G401.6 (cell line): Measurements from ENCODE around the gene SLCO4A1.
"Not testable (repeated sequence)": the region's sequence is repeated elsewhere in the genome, so short reads cannot be mapped to it uniquely, and the experiment has no call there.

ENCODE experiments used
- FAIRE-seq: peaks from 2 replicates; lab custom pipeline; 2012; peaks lifted over from hg19 to GRCh38; lab: Jason Lieb, UNC

The SLCO4A1 gene

DNA sequence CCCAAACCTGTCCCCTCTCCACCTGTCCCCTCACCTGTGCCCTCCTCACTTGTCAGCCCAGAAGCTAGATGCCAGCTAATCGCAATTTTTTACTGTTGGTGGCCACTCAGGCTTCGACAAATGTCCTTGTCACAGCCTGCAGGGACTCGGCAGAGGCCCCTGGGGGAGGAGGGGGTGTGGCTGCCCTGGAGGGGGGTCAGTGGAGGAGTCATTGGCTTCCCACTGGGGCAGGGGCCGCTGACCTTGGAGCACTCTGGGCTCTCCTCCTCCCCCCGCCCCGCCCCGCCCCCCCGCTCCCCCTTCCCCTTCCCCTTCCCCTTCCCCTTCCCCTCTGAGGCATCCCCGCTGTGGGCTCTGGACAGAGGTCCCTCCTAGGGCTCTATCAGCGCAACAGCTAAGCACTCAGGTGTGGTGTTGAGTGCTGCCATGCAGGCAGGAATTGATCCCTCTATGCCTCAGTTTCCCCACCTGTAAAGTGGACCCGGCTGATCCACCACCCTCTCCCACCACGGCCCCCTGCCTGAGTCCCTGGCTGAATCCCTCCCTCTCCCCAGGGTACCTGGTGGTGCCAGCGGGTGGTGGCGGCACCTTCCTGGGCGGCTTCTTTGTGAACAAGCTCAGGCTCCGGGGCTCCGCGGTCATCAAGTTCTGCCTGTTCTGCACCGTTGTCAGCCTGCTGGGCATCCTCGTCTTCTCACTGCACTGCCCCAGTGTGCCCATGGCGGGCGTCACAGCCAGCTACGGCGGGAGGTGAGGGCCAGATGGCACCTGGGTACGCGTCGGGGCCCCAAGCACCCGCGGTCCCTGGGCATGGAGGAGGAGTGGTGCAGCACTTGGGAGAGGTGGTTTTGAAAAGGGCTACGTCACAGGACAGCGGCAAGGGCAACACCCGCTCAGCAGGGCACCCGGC, 23.8 kb downstream of the SLCO4A1 start:
- FAIRE-seq, result no peak

GRCh38 chr20:62666736-62667529, 24.6 kb downstream of the SLCO4A1 start:
- no peak for FAIRE-seq

DNA sequence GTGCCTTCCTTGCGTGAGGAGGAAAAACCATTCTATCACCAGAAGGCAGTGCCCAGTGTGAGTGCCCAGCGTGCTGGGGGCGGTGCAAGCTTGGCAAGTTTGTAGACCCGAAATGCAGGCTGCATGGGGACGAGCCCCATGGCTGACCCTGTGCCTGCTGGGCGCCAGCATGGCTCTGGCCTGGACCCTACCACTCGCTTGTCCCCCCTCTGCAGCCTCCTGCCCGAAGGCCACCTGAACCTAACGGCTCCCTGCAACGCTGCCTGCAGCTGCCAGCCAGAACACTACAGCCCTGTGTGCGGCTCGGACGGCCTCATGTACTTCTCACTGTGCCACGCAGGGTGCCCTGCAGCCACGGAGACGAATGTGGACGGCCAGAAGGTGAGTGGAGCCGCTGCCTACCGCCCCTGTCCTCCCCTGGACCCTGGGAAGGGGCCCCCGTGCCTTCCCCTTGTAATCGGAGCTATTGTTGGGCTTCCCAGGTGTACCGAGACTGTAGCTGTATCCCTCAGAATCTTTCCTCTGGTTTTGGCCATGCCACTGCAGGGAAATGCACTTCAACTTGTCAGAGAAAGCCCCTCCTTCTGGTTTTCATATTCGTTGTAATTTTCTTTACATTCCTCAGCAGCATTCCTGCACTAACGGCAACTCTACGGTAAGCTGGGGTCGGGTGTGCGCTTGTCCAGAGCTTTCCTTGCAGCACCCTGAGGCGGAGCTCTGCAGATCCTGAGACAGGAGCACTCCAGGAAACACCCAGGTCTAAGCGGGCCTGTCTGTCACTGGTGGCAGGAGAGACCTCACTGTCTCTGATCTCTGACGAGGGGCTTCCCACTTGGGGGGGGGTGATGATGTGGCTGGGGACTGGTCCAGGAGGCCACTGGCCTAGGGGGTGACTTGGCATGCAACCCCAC, 25.5 kb downstream of the SLCO4A1 start:
- FAIRE-seq, result no peak

- FAIRE-seq, result no peak
Observed at GRCh38 chr20:62668441-62669027, 26.2 kb downstream of the SLCO4A1 start.

GRCh38 chr20:62669249-62669648, 26.9 kb downstream of the SLCO4A1 start:
- FAIRE-seq, result no peak

DNA sequence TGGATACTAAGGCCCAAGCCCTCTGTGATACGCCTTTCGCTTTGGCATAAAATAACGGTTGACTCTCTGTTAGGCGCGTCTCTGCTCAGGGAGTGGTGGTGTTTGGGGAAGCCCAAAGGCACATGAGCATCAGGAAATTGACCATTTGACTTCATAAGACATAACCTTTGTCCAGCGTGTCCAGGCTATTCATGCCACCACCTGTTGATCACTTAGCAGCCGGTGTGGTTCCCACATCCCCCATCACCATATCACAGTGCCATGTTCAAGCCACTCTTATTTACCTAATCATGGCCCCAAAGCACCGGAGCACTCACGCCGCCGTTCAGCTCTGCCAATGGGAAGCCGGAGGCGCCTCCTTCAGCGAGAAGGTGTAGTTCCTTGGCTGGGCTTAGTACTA, 27.9 kb downstream of the SLCO4A1 start:
- no peak for FAIRE-seq

- no peak for FAIRE-seq
Observed at GRCh38 chr20:62670998-62671397, 28.7 kb downstream of the SLCO4A1 start.

DNA sequence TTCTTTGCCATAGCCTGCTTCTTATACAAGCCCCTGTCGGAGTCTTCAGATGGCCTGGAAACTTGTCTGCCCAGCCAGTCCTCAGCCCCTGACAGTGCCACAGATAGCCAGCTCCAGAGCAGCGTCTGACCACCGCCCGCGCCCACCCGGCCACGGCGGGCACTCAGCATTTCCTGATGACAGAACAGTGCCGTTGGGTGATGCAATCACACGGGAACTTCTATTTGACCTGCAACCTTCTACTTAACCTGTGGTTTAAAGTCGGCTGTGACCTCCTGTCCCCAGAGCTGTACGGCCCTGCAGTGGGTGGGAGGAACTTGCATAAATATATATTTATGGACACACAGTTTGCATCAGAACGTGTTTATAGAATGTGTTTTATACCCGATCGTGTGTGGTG, 29.5 kb downstream of the SLCO4A1 start:
- no peak for FAIRE-seq

DNA sequence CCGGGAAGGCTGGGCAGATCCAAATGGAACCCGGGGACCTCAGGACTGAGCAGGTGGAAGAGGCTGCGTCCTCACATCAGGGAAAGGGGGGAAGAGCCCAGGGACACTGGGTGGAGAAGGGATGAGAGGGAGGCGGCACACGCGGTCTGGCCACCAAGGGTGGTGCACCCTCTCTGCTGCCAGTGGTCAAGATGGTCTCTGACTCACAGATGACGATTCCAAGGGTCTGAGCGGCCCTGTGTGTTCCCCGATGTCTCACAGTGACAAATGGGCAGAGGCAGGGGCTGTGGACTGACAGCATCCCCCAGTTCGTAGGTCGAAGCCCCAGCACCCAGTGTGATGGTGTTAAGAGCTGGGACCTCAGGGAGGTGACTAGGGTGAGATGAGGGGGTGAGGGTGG, 32.1 kb downstream of the SLCO4A1 start:
- FAIRE-seq, result no peak

DNA sequence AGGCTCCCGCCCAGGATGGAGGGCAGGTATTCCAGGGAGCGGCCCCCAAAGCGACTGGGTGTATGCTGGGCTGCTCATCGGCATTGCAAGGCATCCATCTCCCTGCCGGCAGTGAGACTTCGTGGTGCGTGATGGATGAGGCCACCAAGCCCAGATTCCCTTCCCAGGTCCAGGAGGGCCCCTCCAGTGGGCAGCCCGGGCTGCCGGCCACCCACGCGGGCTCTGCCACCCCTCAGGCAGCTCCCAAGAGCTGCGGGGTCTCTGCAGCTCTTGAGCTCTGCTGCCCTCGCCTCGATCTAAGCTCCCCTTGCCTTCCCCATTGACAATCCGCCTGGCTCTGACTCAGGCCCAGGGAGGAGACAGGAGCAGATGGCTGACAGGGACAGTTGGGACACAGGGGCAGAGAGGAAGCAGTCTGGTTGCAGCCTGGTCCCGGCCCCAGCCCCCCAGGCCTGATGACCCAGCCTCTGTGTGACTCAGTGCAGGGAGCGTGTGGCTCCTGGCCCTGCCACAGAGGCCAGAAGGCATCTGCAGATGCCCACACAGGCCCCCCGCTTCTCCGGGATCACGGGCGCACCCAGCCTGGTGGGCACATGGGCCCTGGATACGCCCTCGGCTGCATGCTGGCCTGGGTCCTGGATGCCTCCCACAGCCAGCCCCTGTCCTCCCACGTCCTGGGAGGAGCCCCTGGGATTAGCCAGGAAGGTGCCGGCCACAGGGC, 33.0 kb downstream of the SLCO4A1 start:
- FAIRE-seq, result no peak

GRCh38 chr20:62675877-62676260, 33.6 kb downstream of the SLCO4A1 start:
- no peak for FAIRE-seq

GRCh38 chr20:62676976-62677375, 34.7 kb downstream of the SLCO4A1 start:
- no peak for FAIRE-seq

- FAIRE-seq, result no peak
Observed at GRCh38 chr20:62677678-62678077, 35.4 kb downstream of the SLCO4A1 start.

DNA sequence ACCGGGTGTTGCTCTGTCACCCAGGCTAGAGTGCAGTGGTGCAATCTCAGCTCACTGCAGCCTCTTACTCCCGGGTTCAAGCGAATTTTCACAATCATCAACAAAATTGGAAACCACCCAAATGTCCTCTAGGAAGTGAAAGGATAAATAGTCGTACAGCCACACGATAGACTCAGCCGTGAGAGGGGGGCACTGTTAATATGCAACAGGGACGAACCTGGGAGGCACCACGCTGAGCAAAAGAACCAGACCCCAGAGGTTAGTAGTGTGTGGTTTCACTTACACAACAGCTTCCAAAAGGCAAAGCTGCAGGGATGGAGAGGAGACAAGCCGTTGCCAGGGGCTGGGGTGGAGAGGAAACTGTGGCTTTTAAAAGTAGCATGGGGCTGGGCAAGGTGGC, 36.2 kb downstream of the SLCO4A1 start:
- no peak for FAIRE-seq

DNA sequence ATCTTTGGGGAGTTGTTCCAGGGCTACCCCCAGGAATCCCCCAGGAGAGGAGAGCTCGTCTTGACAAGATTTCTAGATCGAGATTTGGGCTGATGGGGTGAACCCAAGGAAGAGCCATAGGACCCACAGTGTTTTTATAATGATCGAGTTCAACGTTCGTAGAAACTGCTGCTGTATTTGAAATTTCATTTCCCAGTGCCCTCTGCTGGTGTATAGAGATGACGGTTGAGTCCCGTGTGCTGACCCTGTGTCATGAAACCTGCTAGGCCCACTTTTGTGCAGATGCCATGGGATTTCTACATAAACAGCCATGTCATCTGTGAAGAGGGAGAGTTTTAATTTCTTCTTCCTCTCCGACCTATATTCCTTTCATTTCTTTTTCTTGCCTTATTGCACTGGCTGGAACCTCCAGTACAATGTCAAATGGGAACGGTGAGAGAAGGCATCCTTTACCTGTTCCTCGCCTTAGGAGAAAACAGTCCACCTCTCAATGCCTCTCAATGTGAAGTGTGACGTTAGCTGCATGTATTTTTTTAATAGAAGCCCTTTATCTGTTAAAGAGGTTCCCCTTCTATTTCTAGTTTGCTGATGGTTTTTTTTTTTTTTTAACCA, 37.8 kb downstream of the SLCO4A1 start:
- FAIRE-seq, result no peak

DNA sequence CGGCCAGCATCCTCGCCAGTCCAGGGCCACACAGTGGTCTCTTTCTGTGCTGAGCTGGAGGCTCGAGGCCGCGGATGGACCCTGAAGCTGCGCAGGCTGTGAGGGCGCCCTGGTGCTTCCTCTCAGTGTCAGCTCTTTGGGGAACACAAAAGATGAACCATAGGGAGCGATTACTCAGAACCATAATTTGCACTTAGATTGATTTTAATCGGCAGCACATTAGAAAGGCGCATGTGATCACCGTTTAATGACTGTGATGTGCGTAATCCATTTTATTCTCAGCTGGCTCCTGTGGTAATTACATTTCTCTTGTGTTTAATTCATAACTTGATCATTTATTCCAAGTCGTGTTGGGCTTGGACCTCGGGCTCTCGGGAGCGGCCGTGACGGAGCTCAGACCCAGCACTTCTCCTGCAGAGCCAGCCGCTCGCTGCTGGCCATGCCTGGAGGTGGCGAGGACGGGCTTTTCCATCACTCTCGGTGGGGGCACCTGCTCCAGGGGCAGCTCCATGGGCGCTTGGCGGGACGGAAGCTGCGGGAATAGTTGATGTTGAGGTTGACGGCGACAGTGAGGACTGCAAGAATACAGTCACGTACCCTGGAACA, 40.7 kb downstream of the SLCO4A1 start:
- no peak for FAIRE-seq

- FAIRE-seq, result not testable (repeated sequence)
Observed at GRCh38 chr20:62683660-62684322, 41.5 kb downstream of the SLCO4A1 start.

DNA sequence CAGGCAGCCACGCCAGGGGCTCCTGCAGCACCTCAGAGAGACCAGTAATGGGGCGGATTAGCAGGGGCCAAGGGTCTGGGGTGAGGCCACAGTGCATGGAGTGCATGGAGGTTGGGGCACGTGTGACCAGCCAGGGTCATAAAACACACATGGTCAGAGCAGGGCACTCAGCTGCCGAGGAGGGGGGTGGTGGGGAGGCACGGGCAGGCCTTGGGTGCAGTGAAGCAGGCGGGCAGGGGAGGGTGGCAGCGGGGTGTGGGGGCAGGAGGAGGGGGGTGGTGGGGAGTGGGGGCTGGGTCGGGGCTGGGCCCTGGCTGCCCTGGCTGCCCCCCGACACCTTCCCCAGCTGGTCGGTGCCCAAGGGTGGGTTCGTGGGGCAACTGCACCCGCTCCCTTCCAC, 42.7 kb downstream of the SLCO4A1 start:
- no peak for FAIRE-seq

DNA sequence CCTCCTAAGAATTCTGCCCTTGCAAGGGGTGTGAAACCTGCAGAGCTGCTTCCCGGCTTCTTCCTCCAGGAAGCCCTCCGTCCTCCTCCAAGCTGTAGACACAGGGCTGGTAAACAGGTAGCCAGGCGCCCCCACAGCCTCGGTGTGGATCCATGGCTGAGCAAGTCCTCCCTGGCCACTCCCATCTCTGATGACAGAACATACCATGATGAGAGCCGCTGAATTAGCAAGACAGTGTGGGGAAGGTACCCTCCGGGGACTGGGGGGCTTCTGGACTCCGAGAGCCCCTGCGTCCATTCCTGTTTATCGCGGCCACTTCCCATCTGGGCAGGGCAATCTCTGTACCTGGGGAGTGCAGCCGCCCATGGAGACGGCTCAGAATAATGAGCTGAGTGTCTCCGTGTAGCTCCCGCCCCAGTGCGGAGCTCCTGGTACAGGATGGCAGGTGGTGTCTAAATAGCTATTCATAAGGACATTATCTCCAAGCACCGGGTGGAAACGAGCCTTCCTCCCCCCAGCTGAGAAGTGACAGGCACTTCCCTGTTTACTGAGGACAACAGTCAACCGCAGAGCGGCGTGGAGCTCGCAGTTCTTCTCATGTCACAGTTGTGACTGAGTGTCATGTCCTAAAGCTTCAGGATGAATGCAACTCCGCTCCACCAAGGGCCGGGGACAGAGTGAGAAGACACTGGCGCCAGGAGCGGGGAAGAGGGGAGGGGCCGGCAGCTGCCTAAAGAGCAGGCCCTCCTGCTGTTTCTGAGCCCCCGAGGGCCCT, 43.7 kb downstream of the SLCO4A1 start:
- FAIRE-seq, result no peak
